ENCODE measurements around the gene CSRNP3. TPM values are rescaled to one million over a fixed set of nuclear protein-coding genes. Genes with fewer than 3 reads are reported as not detected.

CSRNP3 gene
- total and polyA plus RNA-seq, 2 donors (not counting 3 experiments of a cell fraction or from before 2014, with no cell fraction given): not detected

DNA sequence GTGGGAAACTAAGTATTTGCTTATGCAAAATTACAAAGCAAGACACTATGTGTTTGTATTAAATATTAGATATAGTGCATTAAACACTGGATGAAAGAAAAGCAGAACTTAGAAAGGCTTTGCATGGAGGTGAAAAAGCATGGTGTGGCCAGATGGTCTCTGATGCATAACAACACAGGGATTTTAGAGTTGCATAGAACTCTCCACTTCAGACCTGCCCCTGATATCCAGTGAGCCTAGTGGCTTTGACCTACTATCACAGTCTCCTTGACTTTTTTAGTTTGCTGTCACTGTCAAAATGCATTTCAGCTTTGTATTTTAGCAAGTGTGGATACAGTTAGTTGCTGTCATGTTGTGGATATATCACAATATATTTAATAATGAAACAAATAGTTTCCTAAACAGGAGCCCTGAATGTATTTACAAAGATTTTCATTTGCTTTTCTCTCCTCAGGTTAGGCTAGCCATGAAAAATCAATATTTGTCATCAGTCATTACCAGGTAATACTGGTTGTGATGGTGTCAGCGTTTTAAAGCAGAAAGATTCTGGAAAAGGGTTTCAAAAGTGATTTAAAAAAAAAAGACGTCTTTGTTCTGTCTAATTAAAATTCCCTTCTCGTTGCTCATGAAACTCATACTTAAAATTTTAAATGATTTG is 5.2 kb downstream of the CSRNP3 start:
- ChIA-PET CTCF (no interaction called here), POLR2A (no interaction called here)
- no TSS peak for BruUV-seq (replicated peaks)
- Histone ChIP-seq H3K9me3 (replicated peaks; ENCODE audit: control insufficient read depth, insufficient read depth, low read length) (no peaks in the 10 kb centered on the region), H3K4me1 (ENCODE audit: control insufficient read depth, extremely low read depth, insufficient read depth, low read length) (no peaks in the 10 kb centered on the region), H3K27ac (ENCODE audit: insufficient read depth, low read depth, low read length) (no peak overlapping the region), H3K79me2 (ENCODE audit: control insufficient read depth, insufficient read depth, low read length) (no peaks in the 10 kb centered on the region), H3K27me3 (ENCODE audit: control insufficient read depth in 2 of 2, insufficient read depth in 2 of 2, low read length in 2 of 2) (peaks cover 0 to under 1% of the 10 kb centered on the region in 2 experiments), H3K9ac (replicated peaks; ENCODE audit: extremely low read depth, insufficient read depth, low read length) (no peak overlapping the region), H3K4me2 (ENCODE audit: insufficient read depth, low read length) (no peak overlapping the region), H3K36me3 (ENCODE audit: control insufficient read depth in 2 of 2, extremely low read depth in 1 of 2, insufficient read depth in 2 of 2, low read length in 2 of 2) (no peaks in the 10 kb centered on the region), H2AFZ (ENCODE audit: low read depth, low read length) (no peak overlapping the region), H3K9me1 (replicated peaks; ENCODE audit: control insufficient read depth, extremely low read depth, insufficient read depth, low read length) (no peaks in the 10 kb centered on the region), H4K20me1 (replicated peaks; ENCODE audit: control insufficient read depth, extremely low read depth, insufficient read depth, low read length) (no peaks in the 10 kb centered on the region), H3K4me3 (replicated peaks in 1 of 3; ENCODE audit: insufficient read depth in 1 of 3, low read depth in 1 of 3, low read length in 3 of 3) (no peak overlapping the region)
- no peak for DNase-seq (ENCODE audit: low read depth, low spot score)
- no peak for TF ChIP-seq MYC (IDR thresholded peaks at IDR 0.05; ENCODE audit: low read depth, low read length)
- TF ChIP-seq POLR2AphosphoS5 (IDR thresholded peaks at IDR 0.05; ENCODE audit: insufficient read depth, low read depth, low read length): no peak
- TF ChIP-seq CTCF (IDR thresholded peaks at IDR 0.05; ENCODE audit: extremely low read depth in 1 of 2, insufficient read depth in 1 of 2, low read depth in 1 of 2, low read length in 2 of 2): no peak
- TF ChIP-seq FOS (IDR thresholded peaks at IDR 0.05; ENCODE audit: borderline replicate concordance, insufficient read depth, low read length): no peak
- no peak for TF ChIP-seq JUN (IDR thresholded peaks at IDR 0.05; ENCODE audit: borderline replicate concordance, insufficient read depth, insufficient read length, low read depth)
- no peak for TF ChIP-seq POLR2A (IDR thresholded peaks at IDR 0.05; ENCODE audit: low read depth, low read length)
- no peak for TF ChIP-seq GATA2 (IDR thresholded peaks at IDR 0.05; ENCODE audit: insufficient read depth, insufficient read length, low read depth, low read length)
- TF ChIP-seq, protein P1, sequence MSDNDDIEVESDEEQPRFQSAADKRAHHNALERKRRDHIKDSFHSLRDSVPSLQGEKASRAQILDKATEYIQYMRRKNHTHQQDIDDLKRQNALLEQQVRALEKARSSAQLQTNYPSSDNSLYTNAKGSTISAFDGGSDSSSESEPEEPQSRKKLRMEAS (IDR thresholded peaks at IDR 0.05; ENCODE audit: insufficient read depth, insufficient read length): no peak
- TF ChIP-seq EZH2 (IDR thresholded peaks at IDR 0.05; ENCODE audit: borderline replicate concordance, low read depth, low read length, severe bottlenecking): no peak
- intact Hi-C loops (cut with micrococcal nuclease): no loop called here
- no peak for FAIRE-seq
- dilution Hi-C loops (cut with MboI; ENCODE audit: extremely low pct_ligation_motif_present, low sequenced_read_pairs): no loop called here
